ENCODE data around the gene L1CAM. TPM values are rescaled to one million over a fixed set of nuclear protein-coding genes. Genes with fewer than 3 reads are reported as not detected.
A peak's percentile ranks its signal among the peaks of the same experiment; 100 is the strongest.

L1CAM gene
- total RNA-seq, 3 donors from 2014 or later (not counting 1 experiment from before 2014, with no cell fraction given), result 0.23 to 0.98 TPM; not detected in 1

- DNase-seq, result no peak
- intact Hi-C loops (cut with micrococcal nuclease), result no loop called here
- 97% methylated on average over 13 of the region's 13 CpGs for WGBS (ENCODE audit: insufficient coverage)
- no peak overlapping the region for H3K4me3 Mint-ChIP-seq
- Histone ChIP-seq H3K4me1 (ENCODE audit: control insufficient read depth, insufficient read depth, low read length) (peaks cover 42% of the 10 kb centered on the region), H3K36me3 (ENCODE audit: control insufficient read depth, insufficient read depth, low read length) (peaks cover 22% of the 10 kb centered on the region), H3K27me3 (ENCODE audit: control insufficient read depth, insufficient read depth, low read length) (no peaks in the 10 kb centered on the region), H3K27ac (ENCODE audit: low read length) (no peak overlapping the region), H3K4me3 (ENCODE audit: low read length) (no peak overlapping the region), H3K9me3 (ENCODE audit: control insufficient read depth, insufficient read depth, low read length) (no peaks in the 10 kb centered on the region)
- no peak for ATAC-seq
- H3K27ac Mint-ChIP-seq, result peak overlapping the region in 1 of 2 donors; percentile 76
- no peaks in the 10 kb centered on the region for H3K27me3 Mint-ChIP-seq (ENCODE audit: low read depth in 2 of 2)
- TF ChIP-seq CTCF (IDR thresholded peaks at IDR 0.05), result no peak
- H3K4me1 Mint-ChIP-seq, result peaks cover 9 to 34% of the 10 kb centered on the region in 2 donors
- H3K9me3 Mint-ChIP-seq, result no peaks in the 10 kb centered on the region
- no peaks in the 10 kb centered on the region for H3K36me3 Mint-ChIP-seq
These were observed 45.8 kb upstream of the L1CAM start for GRCh38 chrX:153931748-153932147.

- H3K27me3 ChIP-seq (ENCODE audit: control insufficient read depth, insufficient read depth, low read length), result no peaks in the 10 kb centered on the region
- WGBS (ENCODE audit: insufficient coverage), result over 99% methylated on average over 8 of the region's 8 CpGs
- H3K9me3 Mint-ChIP-seq, result no peaks in the 10 kb centered on the region
- no peak overlapping the region for H3K27ac ChIP-seq (ENCODE audit: low read length)
- ATAC-seq (no peak), DNase-seq (no peak)
- H3K4me1 ChIP-seq (ENCODE audit: control insufficient read depth, insufficient read depth, low read length), result peaks cover 47% of the 10 kb centered on the region
- H3K36me3 Mint-ChIP-seq, result no peaks in the 10 kb centered on the region
- no peak for TF ChIP-seq CTCF (IDR thresholded peaks at IDR 0.05)
- peaks cover 22% of the 10 kb centered on the region for H3K36me3 ChIP-seq (ENCODE audit: control insufficient read depth, insufficient read depth, low read length)
- peak overlapping the region in 1 of 2 donors; percentile 76 for H3K27ac Mint-ChIP-seq
- intact Hi-C loops (cut with micrococcal nuclease), result no loop called here
- H3K4me3 ChIP-seq (ENCODE audit: low read length), result no peak overlapping the region
- H3K27me3 Mint-ChIP-seq (ENCODE audit: low read depth in 2 of 2), result no peaks in the 10 kb centered on the region
- H3K9me3 ChIP-seq (ENCODE audit: control insufficient read depth, insufficient read depth, low read length), result no peaks in the 10 kb centered on the region
- no peak overlapping the region for H3K4me3 Mint-ChIP-seq
- peaks cover 9 to 33% of the 10 kb centered on the region in 2 donors for H3K4me1 Mint-ChIP-seq
These were observed 45.2 kb upstream of the L1CAM start for GRCh38 chrX:153931151-153931550.

- 94% methylated on average over 30 of the region's 31 CpGs for WGBS (ENCODE audit: insufficient coverage)
- Mint-ChIP-seq H3K27me3 (ENCODE audit: low read depth in 2 of 2) (no peaks in the 10 kb centered on the region), H3K36me3 (no peaks in the 10 kb centered on the region), H3K4me1 (peaks cover 16 to 39% of the 10 kb centered on the region in 2 donors), H3K4me3 (no peak overlapping the region), H3K9me3 (no peaks in the 10 kb centered on the region), H3K27ac (no peak overlapping the region)
- no peak for DNase-seq
- no peak for ATAC-seq
- intact Hi-C loops (cut with micrococcal nuclease), result no loop called here
- no peak overlapping the region for H3K4me3 ChIP-seq (ENCODE audit: low read length)
- H3K27ac ChIP-seq (ENCODE audit: low read length), result no peak overlapping the region
- TF ChIP-seq CTCF (IDR thresholded peaks at IDR 0.05), result no peak
- no peaks in the 10 kb centered on the region for H3K27me3 ChIP-seq (ENCODE audit: control insufficient read depth, insufficient read depth, low read length)
- H3K36me3 ChIP-seq (ENCODE audit: control insufficient read depth, insufficient read depth, low read length), result peaks cover 22% of the 10 kb centered on the region
- peaks cover 49% of the 10 kb centered on the region for H3K4me1 ChIP-seq (ENCODE audit: control insufficient read depth, insufficient read depth, low read length)
- H3K9me3 ChIP-seq (ENCODE audit: control insufficient read depth, insufficient read depth, low read length), result no peaks in the 10 kb centered on the region
These were observed 44.3 kb upstream of the L1CAM start for GRCh38 chrX:153930011-153930910.

Data from natural killer cell (primary cell).